ENCODE results near the gene MFSD11. TPM values are rescaled to one million over a fixed set of nuclear protein-coding genes. Genes with fewer than 3 reads are reported as not detected.
A peak's percentile ranks its signal among the peaks of the same experiment; 100 is the strongest.
"Not testable (repeated sequence)": the region's sequence is repeated elsewhere in the genome, so short reads cannot be mapped to it uniquely, and the experiment has no call there.

MFSD11 gene
- total and polyA plus RNA-seq, 5 experiments from 2014 or later: 18.1 to 30.4 (median 23.6) TPM

GRCh38 chr17:76758570-76758969 lies 20.7 kb downstream of the MFSD11 start:
- ATAC-seq (no peak), DNase-seq (no peak)
- Mint-ChIP-seq H3K4me1 (peaks cover 4 to 8% (median 7%) of the 10 kb centered on the region in 4 donors), H3K27me3 (no peaks in the 10 kb centered on the region), H3K9me3 (no peaks in the 10 kb centered on the region), H3K36me3 (peaks cover 0 to 2% (median 0%) of the 10 kb centered on the region in 3 donors), H3K4me3 (no peak overlapping the region), H3K27ac (no peak overlapping the region)
- POLR2A ChIA-PET: interaction anchor here (0.6 to 1.1 kb wide), 5 partner anchors 21 to 36 kb away, joined by 3 to 8 read pairs (median 3); partner anchors contain the start of gene MFSD11

GRCh38 chr17:76772842-76773525 lies 35.1 kb downstream of the MFSD11 start:
- H3K9me3 Mint-ChIP-seq: no peaks in the 10 kb centered on the region
- peaks cover 14 to 31% (median 19%) of the 10 kb centered on the region in 4 donors for H3K4me1 Mint-ChIP-seq
- H3K27me3 Mint-ChIP-seq: no peaks in the 10 kb centered on the region
- H3K4me3 Mint-ChIP-seq: peak overlapping the region; percentile 13 to 94 (median 79)
- DNase-seq (peak in 9 of 10 donors; percentile 14 to 73 (median 41)), ATAC-seq (peak; percentile 86 to 90)
- peak overlapping the region; percentile 85 to 99 (median 91) for H3K27ac Mint-ChIP-seq
- H3K36me3 Mint-ChIP-seq: peaks cover 0 to 54% (median 45%) of the 10 kb centered on the region in 3 donors
- POLR2A ChIA-PET: interaction anchor here (0.7 to 2.7 kb wide), 8 partner anchors 20 to 56 kb away, joined by 3 to 26 read pairs (median 4); partner anchors contain the start of genes METTL23, MFSD11 and SRSF2

GRCh38 chr17:76775021-76775600 lies 37.2 kb downstream of the MFSD11 start:
- Mint-ChIP-seq H3K4me3 (peak overlapping the region in 1 of 10 donors; percentile 14), H3K9me3 (no peaks in the 10 kb centered on the region), H3K27me3 (no peaks in the 10 kb centered on the region), H3K27ac (peak overlapping the region in 6 of 10 donors; percentile 32 to 77 (median 67)), H3K4me1 (peaks cover 17 to 31% (median 19%) of the 10 kb centered on the region in 4 donors), H3K36me3 (peaks cover 0 to 59% (median 40%) of the 10 kb centered on the region in 3 donors)
- POLR2A ChIA-PET: no interaction called here
- ATAC-seq: no peak
- DNase-seq: no peak

GRCh38 chr17:76781056-76781982 lies 43.4 kb downstream of the MFSD11 start:
- peaks cover 0 to 33% (median 12%) of the 10 kb centered on the region in 3 donors for H3K36me3 Mint-ChIP-seq
- DNase-seq (peak in 3 of 10 donors; percentile 3 to 6 (median 4)), ATAC-seq (peak; percentile 36 to 58)
- POLR2A ChIA-PET: interaction anchor here (0.5 to 1.4 kb wide), 7 partner anchors 10 to 68 kb away, joined by 3 to 5 read pairs (median 3); partner anchors contain the start of genes MFSD11 and SRSF2
- no peak overlapping the region for H3K4me3 Mint-ChIP-seq
- H3K9me3 Mint-ChIP-seq: no peaks in the 10 kb centered on the region
- no peaks in the 10 kb centered on the region for H3K27me3 Mint-ChIP-seq
- H3K4me1 Mint-ChIP-seq: peaks cover 0 to 3% (median 0%) of the 10 kb centered on the region in 4 donors
- H3K27ac Mint-ChIP-seq: peak overlapping the region in 3 of 10 donors; percentile 17 to 49 (median 25)

- Mint-ChIP-seq H3K4me1 (peaks cover 0 to 2% (median 0%) of the 10 kb centered on the region in 4 donors), H3K27me3 (no peaks in the 10 kb centered on the region), H3K36me3 (peaks cover 0 to 21% (median 4%) of the 10 kb centered on the region in 3 donors), H3K9me3 (no peaks in the 10 kb centered on the region), H3K4me3 (no peak overlapping the region), H3K27ac (peak overlapping the region in 1 of 10 donors; percentile 29)
- ATAC-seq: no peak
- DNase-seq: no peak
- POLR2A ChIA-PET: interaction anchor here (0.7 kb wide), 1 partner anchor 36 kb away, joined by 3 read pairs; no protein-coding TSS in a partner anchor
Observed at GRCh38 chr17:76783146-76783545, 45.2 kb downstream of the MFSD11 start.

GRCh38 chr17:76784926-76785325 lies 47.0 kb downstream of the MFSD11 start:
- Mint-ChIP-seq H3K9me3 (no peaks in the 10 kb centered on the region), H3K4me3 (no peak overlapping the region), H3K27ac (peak overlapping the region in 1 of 10 donors; percentile 21), H3K4me1 (no peaks in the 10 kb centered on the region), H3K36me3 (peaks cover 0 to 6% (median 0%) of the 10 kb centered on the region in 3 donors), H3K27me3 (no peaks in the 10 kb centered on the region)
- POLR2A ChIA-PET: no interaction called here
- DNase-seq (no peak), ATAC-seq (no peak)

GRCh38 chr17:76787866-76788265 lies 49.9 kb downstream of the MFSD11 start:
- H3K4me3 Mint-ChIP-seq, ATAC-seq, DNase-seq, H3K36me3 Mint-ChIP-seq, POLR2A ChIA-PET, H3K27me3 Mint-ChIP-seq, H3K9me3 Mint-ChIP-seq: not testable (repeated sequence)
- H3K4me1 Mint-ChIP-seq: peaks cover 10 to 18% (median 13%) of the 10 kb centered on the region in 4 donors
- peak overlapping the region in 2 of 10 donors; percentile 15 to 38 for H3K27ac Mint-ChIP-seq

GRCh38 chr17:76789235-76789788 lies 51.4 kb downstream of the MFSD11 start:
- H3K27ac Mint-ChIP-seq: peak overlapping the region in 2 of 10 donors; percentile 51 to 74
- peaks cover 0 to 3% (median 2%) of the 10 kb centered on the region in 3 donors for H3K36me3 Mint-ChIP-seq
- H3K4me3 Mint-ChIP-seq: no peak overlapping the region
- peaks cover 0 to 4% (median 0%) of the 10 kb centered on the region in 9 donors for H3K9me3 Mint-ChIP-seq
- H3K27me3 Mint-ChIP-seq: no peaks in the 10 kb centered on the region
- DNase-seq (no peak), ATAC-seq (no peak)
- H3K4me1 Mint-ChIP-seq: peaks cover 10 to 18% (median 13%) of the 10 kb centered on the region in 4 donors
- POLR2A ChIA-PET: no interaction called here

- Mint-ChIP-seq H3K36me3 (peaks cover 0 to 2% (median 0%) of the 10 kb centered on the region in 3 donors), H3K4me3 (peak overlapping the region in 9 of 10 donors; percentile 41 to 61 (median 59)), H3K27ac (peak overlapping the region in 7 of 10 donors; percentile 40 to 83 (median 66)), H3K4me1 (peaks cover 10 to 18% (median 14%) of the 10 kb centered on the region in 4 donors), H3K9me3 (peaks cover 0 to 4% (median 0%) of the 10 kb centered on the region in 9 donors), H3K27me3 (no peaks in the 10 kb centered on the region)
- peak in 6 of 10 donors; percentile 6 to 27 (median 21) for DNase-seq
- ATAC-seq: peak; percentile 55 to 63
- POLR2A ChIA-PET: no interaction called here
Observed at GRCh38 chr17:76791053-76791980, 53.4 kb downstream of the MFSD11 start.

GRCh38 chr17:76792348-76792747 lies 54.4 kb downstream of the MFSD11 start:
- H3K36me3 Mint-ChIP-seq: peaks cover 0 to 2% (median 0%) of the 10 kb centered on the region in 3 donors
- ATAC-seq (no peak), DNase-seq (no peak)
- H3K4me3 Mint-ChIP-seq: peak overlapping the region in 2 of 10 donors; percentile 28 to 47
- POLR2A ChIA-PET: no interaction called here
- no peak overlapping the region for H3K27ac Mint-ChIP-seq
- peaks cover 0 to 4% (median 0%) of the 10 kb centered on the region in 9 donors for H3K9me3 Mint-ChIP-seq
- peaks cover 10 to 18% (median 14%) of the 10 kb centered on the region in 4 donors for H3K4me1 Mint-ChIP-seq
- H3K27me3 Mint-ChIP-seq: no peaks in the 10 kb centered on the region

GRCh38 chr17:76793775-76794174 lies 55.9 kb downstream of the MFSD11 start:
- Mint-ChIP-seq H3K27me3 (no peaks in the 10 kb centered on the region), H3K4me3 (no peak overlapping the region)
- DNase-seq: no peak

More at GRCh38 chr17:76793775-76794174, 55.9 kb downstream of the MFSD11 start:
- ATAC-seq: no peak
- Mint-ChIP-seq H3K27ac (no peak overlapping the region), H3K4me1 (peaks cover 10 to 18% (median 14%) of the 10 kb centered on the region in 4 donors), H3K36me3 (peaks cover 0 to 2% (median 0%) of the 10 kb centered on the region in 3 donors), H3K9me3 (peaks cover 0 to 4% (median 0%) of the 10 kb centered on the region in 9 donors)
- POLR2A ChIA-PET: interaction anchor here (0.7 kb wide), 1 partner anchor 90 kb away, joined by 4 read pairs; no protein-coding TSS in a partner anchor

Data from naive thymus-derived CD8-positive, alpha-beta T cell (primary cell).